HepG2 (cell line): ENCODE results near the gene CEP104. TPM values are rescaled to one million over a fixed set of nuclear protein-coding genes. Genes with fewer than 3 reads are reported as not detected.
A peak's percentile ranks its signal among the peaks of the same experiment; 100 is the strongest.

Experiments
- AGO2 ChIP-seq: fragments of 200-400 bp; formaldehyde crosslinking; optimal IDR thresholded peaks from 2 replicates; pipeline ENCODE3; 2017; ENCODE audit warnings: mild to moderate bottlenecking, low read depth, low read length, moderate library complexity
- BORCS8-MEF2B ChIP-seq: sonication (generic); formaldehyde crosslinking; IDR thresholded peaks from 2 replicates; pipeline ENCODE4 v1.8.0; 2022; ENCODE audit warnings: mild to moderate bottlenecking, missing genetic modification reagents
- HDAC1 ChIP-seq: sonication (generic); formaldehyde crosslinking; IDR thresholded peaks from 2 replicates; pipeline ENCODE4 v1.5.1; 2020; ENCODE audit warnings: mild to moderate bottlenecking, missing genetic modification reagents
- HNF4A ChIP-seq: sonication (generic); formaldehyde crosslinking; IDR thresholded peaks from 2 replicates; pipeline ENCODE4 v1.4.0; 2020; ENCODE audit warnings: missing genetic modification reagents
- HOXA7 ChIP-seq: sonication (generic); formaldehyde crosslinking; IDR thresholded peaks from 2 replicates; pipeline ENCODE4 v1.8.1; 2022; ENCODE audit warnings: mild to moderate bottlenecking, missing genetic modification reagents, moderate library complexity
- IKZF4 ChIP-seq: sonication (generic); formaldehyde crosslinking; IDR thresholded peaks from 2 replicates; pipeline ENCODE4 v1.5.1; 2020; ENCODE audit warnings: borderline replicate concordance, mild to moderate bottlenecking, low read depth, missing genetic modification reagents; ENCODE audit errors: not compliant biosample characterization
- IRF2 ChIP-seq: IDR thresholded peaks from 2 replicates; pipeline ENCODE4 v1.6.1; 2018; ENCODE audit warnings: missing genetic modification reagents, missing compliant biosample characterization
- PCBP2 ChIP-seq: fragments of 200-400 bp; formaldehyde crosslinking; optimal IDR thresholded peaks from 2 replicates; pipeline ENCODE3; 2018; ENCODE audit warnings: low read length, low read depth; ENCODE audit not compliant: poor library complexity, severe bottlenecking
- POGZ ChIP-seq: sonication (generic); formaldehyde crosslinking; IDR thresholded peaks from 2 replicates; pipeline ENCODE4 v1.4.0; 2020; ENCODE audit warnings: mild to moderate bottlenecking, missing genetic modification reagents
- RBAK ChIP-seq: sonication (generic); formaldehyde crosslinking; IDR thresholded peaks from 2 replicates; pipeline ENCODE4 v1.5.1; 2020; ENCODE audit warnings: mild to moderate bottlenecking, missing genetic modification reagents
- RXRB ChIP-seq: IDR thresholded peaks from 2 replicates; pipeline ENCODE4 v1.6.1; 2016; ENCODE audit warnings: borderline replicate concordance, missing genetic modification reagents, missing compliant biosample characterization
- SMARCE1 ChIP-seq: fragments of 450-650 bp; IDR thresholded peaks from 2 replicates; pipeline ENCODE4 v1.6.1; 2017; ENCODE audit warnings: borderline replicate concordance
- ZBTB8A ChIP-seq: sonication (generic); formaldehyde crosslinking; IDR thresholded peaks from 2 replicates; pipeline ENCODE4 v1.4.0; 2020; ENCODE audit warnings: mild to moderate bottlenecking, low read depth, missing genetic modification reagents, borderline replicate concordance
- ZFY ChIP-seq: sonication (generic); formaldehyde crosslinking; IDR thresholded peaks from 2 replicates; pipeline ENCODE4 v1.4.0; 2020; ENCODE audit warnings: missing genetic modification reagents
- ZNF224 ChIP-seq: sonication (generic); formaldehyde crosslinking; IDR thresholded peaks from 2 replicates; pipeline ENCODE4 v1.5.0; 2020; ENCODE audit warnings: mild to moderate bottlenecking, missing genetic modification reagents
- ZNF235 ChIP-seq: sonication (generic); formaldehyde crosslinking; IDR thresholded peaks from 2 replicates; pipeline ENCODE4 v1.8.1; 2023; ENCODE audit warnings: mild to moderate bottlenecking, missing genetic modification reagents, borderline replicate concordance
- ZNF33A ChIP-seq: sonication (generic); formaldehyde crosslinking; IDR thresholded peaks from 2 replicates; pipeline ENCODE4 v1.5.1; 2020; ENCODE audit warnings: missing genetic modification reagents, mild to moderate bottlenecking, moderate library complexity, borderline replicate concordance
- ZNF441 ChIP-seq: sonication (generic); formaldehyde crosslinking; IDR thresholded peaks from 2 replicates; pipeline ENCODE4 v1.7.0; 2021; ENCODE audit warnings: missing genetic modification reagents, borderline replicate concordance
- ZNF615 ChIP-seq: sonication (generic); formaldehyde crosslinking; IDR thresholded peaks from 2 replicates; pipeline ENCODE4 v1.5.0; 2020; ENCODE audit warnings: mild to moderate bottlenecking, missing genetic modification reagents, borderline replicate concordance
- polyA plus RNA-seq, 8 experiments: library from polyadenylated mRNA; depleted of rRNA in 3 of 8; stranded (reverse) in 7 of 8; unstranded in 1 of 8; fragments of >200 nt; fragmentation: Illumina TruSeq in 4 of 8; extraction: Trizol in 4 of 8; gene quantifications; 2 replicates each; pipeline versions ENCODE4 v1.2.1 to v1.2.3, GENCODE V29; 2011 to 2016; ENCODE audit warnings: low read depth in 4 of 8, missing spikeins in 1 of 8, mixed read lengths in 1 of 8; ENCODE audit not compliant: insufficient read depth in 1 of 8
- total RNA-seq, 5 experiments: library from RNA; depleted of rRNA; stranded (reverse); fragments of >200 nt; fragmentation: Illumina TruSeq; extraction: Trizol; gene quantifications; 2 replicates each; pipeline ENCODE4 v1.2.3, GENCODE V29; 2016; ENCODE audit warnings: low read depth in 1 of 5
- TF ChIP-seq, protein P1 (sequence below): IDR thresholded peaks from 2 replicates; pipeline ENCODE4 v1.6.1; 2016; ENCODE audit warnings: missing biosample characterization, missing genetic modification reagents, low read depth
- TF ChIP-seq, protein P2 (sequence below): sonication (generic); formaldehyde crosslinking; IDR thresholded peaks from 2 replicates; pipeline ENCODE4 v1.8.0; 2022; ENCODE audit warnings: mild to moderate bottlenecking, missing genetic modification reagents, borderline replicate concordance
- TF ChIP-seq, protein P3 (sequence below): IDR thresholded peaks from 2 replicates; pipeline ENCODE4 v1.6.1; 2012; ENCODE audit warnings: low read depth, low read length, improper control_type of control experiment
- TF ChIP-seq, protein P4 (sequence below): fragments of 450-650 bp; IDR thresholded peaks from 2 replicates; pipeline ENCODE4 v1.6.1; 2017; ENCODE audit warnings: mild to moderate bottlenecking

The CEP104 gene
- total and polyA plus RNA-seq, 2 of the 13 experiments (the other 11 are each of a cell fraction or from before 2014, with no cell fraction given) = 20.4 to 30.1 TPM

DNA sequence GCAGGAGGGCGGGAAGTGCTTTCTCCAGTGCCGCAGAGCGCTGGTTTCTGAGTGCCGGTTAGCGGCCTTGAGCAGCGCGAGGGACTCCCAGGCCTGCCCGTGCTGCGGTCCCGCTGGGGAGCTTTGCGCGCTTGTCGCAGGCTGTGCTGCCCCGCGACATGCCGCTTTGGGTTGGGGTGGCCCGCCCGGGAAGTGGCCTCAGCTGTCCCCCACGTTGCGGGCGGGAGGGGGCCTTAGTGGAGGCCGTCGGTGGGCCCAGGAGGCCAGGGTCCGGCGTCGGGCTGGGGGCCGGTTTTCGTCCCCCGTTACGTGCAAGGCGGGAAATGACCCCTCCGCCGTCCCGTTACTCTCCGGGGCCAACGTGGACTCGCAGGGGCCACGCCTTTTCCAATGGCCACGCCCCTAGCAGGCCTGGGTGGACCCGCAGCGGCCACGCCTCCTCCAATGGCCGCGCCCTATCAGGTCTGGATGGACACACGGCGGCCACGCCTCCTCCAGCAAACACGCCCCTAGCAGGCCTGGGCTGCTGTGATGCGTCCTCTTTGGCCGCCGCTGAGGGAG is 44.0 kb upstream of the CEP104 start (continued):
- TF ChIP-seq RXRB (0 out of 2 replicates have a peak, but pooled peaks have one; percentile 27), ZBTB8A (CRISPR knock-in tag) (0 out of 2 replicates have a peak, but pooled peaks have one; percentile 32), IRF2 (CRISPR knock-in tag) (no peak; the same call in 1 of the 2 replicates), ZNF33A (CRISPR knock-in tag) (0 out of 2 replicates have a peak, but pooled peaks have one; percentile 69), PCBP2 (no peak), ZFY (CRISPR knock-in tag) (no peak; the same call in none of the 2 replicates), ZNF441 (CRISPR knock-in tag) (peak; percentile 61; the same call in 1 of the 2 replicates), AGO2 (peak; percentile 92), POGZ (CRISPR knock-in tag) (peak; percentile 49), IKZF4 (CRISPR knock-in tag) (no peak), HOXA7 (CRISPR knock-in tag) (no peak), ZNF235 (CRISPR knock-in tag) (no peak), ZNF224 (no peak), HNF4A (CRISPR knock-in tag) (0 out of 2 replicates have a peak, but pooled peaks have one; percentile 5), BORCS8-MEF2B (CRISPR knock-in tag) (no peak), ZNF615 (no peak), SMARCE1 (no peak), RBAK (CRISPR knock-in tag) (no peak), HDAC1 (CRISPR knock-in tag) (peak; percentile 89)
- TF ChIP-seq, protein P1, sequence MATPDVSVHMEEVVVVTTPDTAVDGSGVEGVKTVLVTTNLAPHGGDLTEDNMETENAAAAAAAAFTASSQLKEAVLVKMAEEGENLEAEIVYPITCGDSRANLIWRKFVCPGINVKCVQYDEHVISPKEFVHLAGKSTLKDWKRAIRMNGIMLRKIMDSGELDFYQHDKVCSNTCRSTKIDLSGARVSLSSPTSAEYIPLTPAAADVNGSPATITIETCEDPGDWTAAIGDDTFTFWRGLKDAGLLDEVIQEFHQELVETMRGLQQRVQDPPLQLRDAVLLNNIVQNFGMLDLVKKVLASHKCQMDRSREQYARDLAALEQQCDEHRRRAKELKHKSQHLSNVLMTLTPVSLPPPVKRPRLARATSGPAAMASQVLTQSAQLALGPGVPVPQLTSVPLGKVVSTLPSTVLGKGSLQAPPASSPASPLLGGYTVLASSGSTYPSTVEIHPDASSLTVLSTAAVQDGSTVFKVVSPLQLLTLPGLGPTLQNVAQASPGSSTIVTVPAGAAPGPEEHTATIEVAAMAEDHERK = no peak
- TF ChIP-seq, protein P2, sequence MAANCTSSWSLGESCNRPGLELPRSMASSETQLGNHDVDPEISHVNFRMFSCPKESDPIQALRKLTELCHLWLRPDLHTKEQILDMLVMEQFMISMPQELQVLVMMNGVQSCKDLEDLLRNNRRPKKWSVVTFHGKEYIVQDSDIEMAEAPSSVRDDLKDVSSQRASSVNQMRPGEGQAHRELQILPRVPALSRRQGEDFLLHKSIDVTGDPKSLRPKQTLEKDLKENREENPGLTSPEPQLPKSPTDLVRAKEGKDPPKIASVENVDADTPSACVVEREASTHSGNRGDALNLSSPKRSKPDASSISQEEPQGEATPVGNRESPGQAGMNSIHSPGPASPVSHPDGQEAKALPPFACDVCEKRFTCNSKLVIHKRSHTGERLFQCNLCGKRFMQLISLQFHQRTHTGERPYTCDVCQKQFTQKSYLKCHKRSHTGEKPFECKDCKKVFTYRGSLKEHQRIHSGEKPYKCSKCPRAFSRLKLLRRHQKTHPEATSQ (CRISPR knock-in tag) = no peak
- TF ChIP-seq, protein P3, sequence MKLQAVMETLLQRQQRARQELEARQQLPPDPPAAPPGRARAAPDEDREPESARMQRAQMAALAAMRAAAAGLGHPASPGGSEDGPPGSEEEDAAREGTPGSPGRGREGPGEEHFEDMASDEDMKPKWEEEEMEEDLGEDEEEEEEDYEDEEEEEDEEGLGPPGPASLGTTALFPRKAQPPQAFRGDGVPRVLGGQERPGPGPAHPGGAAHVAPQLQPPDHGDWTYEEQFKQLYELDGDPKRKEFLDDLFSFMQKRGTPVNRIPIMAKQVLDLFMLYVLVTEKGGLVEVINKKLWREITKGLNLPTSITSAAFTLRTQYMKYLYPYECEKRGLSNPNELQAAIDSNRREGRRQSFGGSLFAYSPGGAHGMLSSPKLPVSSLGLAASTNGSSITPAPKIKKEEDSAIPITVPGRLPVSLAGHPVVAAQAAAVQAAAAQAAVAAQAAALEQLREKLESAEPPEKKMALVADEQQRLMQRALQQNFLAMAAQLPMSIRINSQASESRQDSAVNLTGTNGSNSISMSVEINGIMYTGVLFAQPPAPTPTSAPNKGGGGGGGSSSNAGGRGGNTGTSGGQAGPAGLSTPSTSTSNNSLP = no peak
- TF ChIP-seq, protein P4, sequence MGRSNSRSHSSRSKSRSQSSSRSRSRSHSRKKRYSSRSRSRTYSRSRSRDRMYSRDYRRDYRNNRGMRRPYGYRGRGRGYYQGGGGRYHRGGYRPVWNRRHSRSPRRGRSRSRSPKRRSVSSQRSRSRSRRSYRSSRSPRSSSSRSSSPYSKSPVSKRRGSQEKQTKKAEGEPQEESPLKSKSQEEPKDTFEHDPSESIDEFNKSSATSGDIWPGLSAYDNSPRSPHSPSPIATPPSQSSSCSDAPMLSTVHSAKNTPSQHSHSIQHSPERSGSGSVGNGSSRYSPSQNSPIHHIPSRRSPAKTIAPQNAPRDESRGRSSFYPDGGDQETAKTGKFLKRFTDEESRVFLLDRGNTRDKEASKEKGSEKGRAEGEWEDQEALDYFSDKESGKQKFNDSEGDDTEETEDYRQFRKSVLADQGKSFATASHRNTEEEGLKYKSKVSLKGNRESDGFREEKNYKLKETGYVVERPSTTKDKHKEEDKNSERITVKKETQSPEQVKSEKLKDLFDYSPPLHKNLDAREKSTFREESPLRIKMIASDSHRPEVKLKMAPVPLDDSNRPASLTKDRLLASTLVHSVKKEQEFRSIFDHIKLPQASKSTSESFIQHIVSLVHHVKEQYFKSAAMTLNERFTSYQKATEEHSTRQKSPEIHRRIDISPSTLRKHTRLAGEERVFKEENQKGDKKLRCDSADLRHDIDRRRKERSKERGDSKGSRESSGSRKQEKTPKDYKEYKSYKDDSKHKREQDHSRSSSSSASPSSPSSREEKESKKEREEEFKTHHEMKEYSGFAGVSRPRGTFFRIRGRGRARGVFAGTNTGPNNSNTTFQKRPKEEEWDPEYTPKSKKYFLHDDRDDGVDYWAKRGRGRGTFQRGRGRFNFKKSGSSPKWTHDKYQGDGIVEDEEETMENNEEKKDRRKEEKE = no peak
